Measurements from ENCODE around the gene AP4M1.

The AP4M1 gene

GRCh38 chr7:100100420-100101015, 925 bp upstream of the AP4M1 start:
- peak; percentile 84 for ATAC-seq
- TF ChIP-seq TCF4 (CRISPR knock-in tag; IDR thresholded peaks at IDR 0.05; ENCODE audit: borderline replicate concordance) (0 out of 2 replicates have a peak, but pooled peaks have one; percentile 47), ZFP3 (CRISPR knock-in tag; IDR thresholded peaks at IDR 0.05) (peak; percentile 46; the same call in 1 of the 2 replicates), ESRRG (CRISPR knock-in tag; IDR thresholded peaks at IDR 0.05) (no peak), ARNTL (CRISPR knock-in tag; IDR thresholded peaks at IDR 0.05; ENCODE audit: borderline replicate concordance, low read depth) (no peak), PATZ1 (CRISPR knock-in tag; IDR thresholded peaks at IDR 0.05; ENCODE audit: borderline replicate concordance) (peak; percentile 92), CSRNP3 (CRISPR knock-in tag; IDR thresholded peaks at IDR 0.05) (0 out of 2 replicates have a peak, but pooled peaks have one; percentile 42), POU6F1 (CRISPR knock-in tag; IDR thresholded peaks at IDR 0.05; ENCODE audit: borderline replicate concordance, low read depth) (peak; percentile 98), ISL1 (CRISPR knock-in tag; IDR thresholded peaks at IDR 0.05) (no peak), CSDC2 (CRISPR knock-in tag; IDR thresholded peaks at IDR 0.05) (no peak)

- ATAC-seq: no peak; the same call in 2 of the 3 replicates
- TF ChIP-seq BACH2 (CRISPR knock-in tag; IDR thresholded peaks at IDR 0.05; ENCODE audit: borderline replicate concordance): no peak
- TF ChIP-seq TOX (CRISPR knock-in tag; IDR thresholded peaks at IDR 0.05; ENCODE audit: borderline replicate concordance): no peak
Measured at GRCh38 chr7:100102950-100103840, 1.8 kb downstream of the AP4M1 start.

- TF ChIP-seq PPARA (CRISPR knock-in tag; IDR thresholded peaks at IDR 0.05; ENCODE audit: borderline replicate concordance) (no peak), TSHZ2 (CRISPR knock-in tag; IDR thresholded peaks at IDR 0.05) (no peak), RARB (CRISPR knock-in tag; IDR thresholded peaks at IDR 0.05) (no peak), ISL1 (CRISPR knock-in tag; IDR thresholded peaks at IDR 0.05) (no peak), ZFP3 (CRISPR knock-in tag; IDR thresholded peaks at IDR 0.05) (no peak), ZFP30 (CRISPR knock-in tag; IDR thresholded peaks at IDR 0.05) (no peak), POU6F1 (CRISPR knock-in tag; IDR thresholded peaks at IDR 0.05; ENCODE audit: borderline replicate concordance, low read depth) (no peak)
- no peak for ATAC-seq
Measured at GRCh38 chr7:100105534-100105933, 4.1 kb downstream of the AP4M1 start.

GRCh38 chr7:100106633-100107032, 5.2 kb downstream of the AP4M1 start:
- TF ChIP-seq GLIS3 (CRISPR knock-in tag; IDR thresholded peaks at IDR 0.05) (no peak), SNAI2 (CRISPR knock-in tag; IDR thresholded peaks at IDR 0.05) (no peak), CREB5 (CRISPR knock-in tag; IDR thresholded peaks at IDR 0.05; ENCODE audit: low read depth) (no peak), PATZ1 (CRISPR knock-in tag; IDR thresholded peaks at IDR 0.05; ENCODE audit: borderline replicate concordance) (no peak), PPARA (CRISPR knock-in tag; IDR thresholded peaks at IDR 0.05; ENCODE audit: borderline replicate concordance) (no peak), RARB (CRISPR knock-in tag; IDR thresholded peaks at IDR 0.05) (no peak)
- no peak for ATAC-seq
